Measurements from ENCODE around the gene PDE6H.

DNA sequence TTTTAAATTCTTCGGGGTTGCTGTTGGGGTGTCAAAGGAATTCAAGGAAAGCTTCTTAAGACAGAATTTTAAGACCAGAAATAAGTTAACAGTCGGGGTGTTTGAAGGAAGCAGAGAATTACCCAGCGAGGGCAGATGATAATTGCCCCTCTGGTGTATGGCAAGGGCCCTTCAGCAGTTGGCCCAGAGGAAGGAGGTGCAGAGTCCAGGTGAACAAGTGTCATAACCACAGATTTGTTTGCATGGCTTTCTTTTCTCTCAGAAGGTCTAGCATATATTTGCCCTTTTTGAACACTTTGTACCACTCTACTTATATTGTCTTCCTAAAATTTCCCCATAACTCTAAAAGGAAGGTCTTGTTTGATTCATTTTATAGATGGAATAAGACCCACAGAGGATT is 1.8 kb downstream of the PDE6H start:
- TF ChIP-seq, protein P1, sequence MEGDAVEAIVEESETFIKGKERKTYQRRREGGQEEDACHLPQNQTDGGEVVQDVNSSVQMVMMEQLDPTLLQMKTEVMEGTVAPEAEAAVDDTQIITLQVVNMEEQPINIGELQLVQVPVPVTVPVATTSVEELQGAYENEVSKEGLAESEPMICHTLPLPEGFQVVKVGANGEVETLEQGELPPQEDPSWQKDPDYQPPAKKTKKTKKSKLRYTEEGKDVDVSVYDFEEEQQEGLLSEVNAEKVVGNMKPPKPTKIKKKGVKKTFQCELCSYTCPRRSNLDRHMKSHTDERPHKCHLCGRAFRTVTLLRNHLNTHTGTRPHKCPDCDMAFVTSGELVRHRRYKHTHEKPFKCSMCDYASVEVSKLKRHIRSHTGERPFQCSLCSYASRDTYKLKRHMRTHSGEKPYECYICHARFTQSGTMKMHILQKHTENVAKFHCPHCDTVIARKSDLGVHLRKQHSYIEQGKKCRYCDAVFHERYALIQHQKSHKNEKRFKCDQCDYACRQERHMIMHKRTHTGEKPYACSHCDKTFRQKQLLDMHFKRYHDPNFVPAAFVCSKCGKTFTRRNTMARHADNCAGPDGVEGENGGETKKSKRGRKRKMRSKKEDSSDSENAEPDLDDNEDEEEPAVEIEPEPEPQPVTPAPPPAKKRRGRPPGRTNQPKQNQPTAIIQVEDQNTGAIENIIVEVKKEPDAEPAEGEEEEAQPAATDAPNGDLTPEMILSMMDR (conservative IDR thresholded peaks at IDR 0.05; ENCODE audit: low read depth, low read length) = no peak
- TF ChIP-seq EZH2phosphoT487 (IDR thresholded peaks at IDR 0.05; ENCODE audit: borderline replicate concordance, low read length) = no peak

All from PC-3 (cell line).